Left ventricle myocardium inferior (tissue), 1 donor: ENCODE results near the gene NEK10. TPM values are rescaled to one million over a fixed set of nuclear protein-coding genes. Genes with fewer than 3 reads are reported as not detected.
"Not testable (repeated sequence)": the region's sequence is repeated elsewhere in the genome, so short reads cannot be mapped to it uniquely, and the experiment has no call there.

Experiments
- DNase-seq: peaks from one replicate; pipeline ENCODE4 v3.0.0-alpha.2; 2020
- H3K27ac ChIP-seq: fragments of 200-600 bp; replicated peaks from 2 replicates; pipeline ENCODE4 v1.8.0; 2021
- H3K27me3 ChIP-seq: fragments of 200-600 bp; 2 replicates; pipeline ENCODE4 v1.8.0; 2021; ENCODE audit warnings: low read depth
- H3K36me3 ChIP-seq: fragments of 200-600 bp; 2 replicates; pipeline ENCODE4 v1.8.0; 2021
- H3K4me1 ChIP-seq: fragments of 200-600 bp; 2 replicates; pipeline ENCODE4 v1.8.0; 2021
- H3K4me3 ChIP-seq: fragments of 200-600 bp; 2 replicates; pipeline ENCODE4 v1.8.0; 2021; ENCODE audit warnings: mild to moderate bottlenecking, moderate library complexity
- H3K9me3 ChIP-seq: fragments of 200-600 bp; replicated peaks from 2 replicates; pipeline ENCODE4 v1.8.0; 2021
- CTCF ChIP-seq: fragments of 200-600 bp; IDR thresholded peaks from 2 replicates; pipeline ENCODE4 v1.8.0; 2021; ENCODE audit warnings: antibody characterized with exemption, mild to moderate bottlenecking, borderline replicate concordance
- intact Hi-C: fragments of 100-400 bp; cut with micrococcal nuclease; formaldehyde crosslinking; loops from one replicate; pipeline ENCODE4 v1.11.0; 2022
- total RNA-seq: library from RNA; stranded (reverse); fragmentation: NEBNext Ultra II Directional; extraction: Animal tissue kit (Norgen Biotek cat#: 25700); gene quantifications from one replicate; pipeline ENCODE4 v1.2.1, GENCODE V29; 2021
- donor health status: DM: no; HTN: yes; CAD: no; lungs with severe emphysema.

The NEK10 gene
- total RNA-seq, 1 donor from 2014 or later: 11.5 TPM

GRCh38 chr3:27340534-27340933, 28.6 kb downstream of the NEK10 start:
- Histone ChIP-seq H3K9me3 (peaks cover 4% of the 10 kb centered on the region), H3K27me3 (no peaks in the 10 kb centered on the region), H3K4me1 (peaks cover 8% of the 10 kb centered on the region), H3K36me3 (no peaks in the 10 kb centered on the region), H3K27ac (peak overlapping the region; percentile 86), H3K4me3 (no peak overlapping the region)
- intact Hi-C loops: no loop called here
- no peak for TF ChIP-seq CTCF
- no peak for DNase-seq

- H3K27ac ChIP-seq: no peak overlapping the region
- DNase-seq: no peak
- H3K36me3 ChIP-seq: no peaks in the 10 kb centered on the region
- no peaks in the 10 kb centered on the region for H3K27me3 ChIP-seq
- no peak overlapping the region for H3K4me3 ChIP-seq
- peaks cover 4% of the 10 kb centered on the region for H3K9me3 ChIP-seq
- intact Hi-C loops: no loop called here
- H3K4me1 ChIP-seq: peaks cover 8% of the 10 kb centered on the region
- no peak for TF ChIP-seq CTCF
Observed at GRCh38 chr3:27335571-27335970, 33.6 kb downstream of the NEK10 start.

- Histone ChIP-seq H3K4me1 (peaks cover 8% of the 10 kb centered on the region), H3K36me3 (no peaks in the 10 kb centered on the region), H3K27ac (no peak overlapping the region), H3K4me3 (no peak overlapping the region), H3K27me3 (no peaks in the 10 kb centered on the region), H3K9me3 (peaks cover 4% of the 10 kb centered on the region)
- TF ChIP-seq CTCF: no peak
- intact Hi-C loops: no loop called here
- no peak for DNase-seq
Observed at GRCh38 chr3:27333843-27334242, 35.3 kb downstream of the NEK10 start.

GRCh38 chr3:27328982-27329762, 40.0 kb downstream of the NEK10 start:
- intact Hi-C loops, H3K36me3 ChIP-seq, H3K9me3 ChIP-seq, DNase-seq, H3K4me3 ChIP-seq, H3K27me3 ChIP-seq, H3K27ac ChIP-seq: not testable (repeated sequence)
- peaks cover 30% of the 10 kb centered on the region for H3K4me1 ChIP-seq

- H3K27me3 ChIP-seq: no peaks in the 10 kb centered on the region
- no peaks in the 10 kb centered on the region for H3K36me3 ChIP-seq
- intact Hi-C loops: no loop called here
- peak overlapping the region; percentile 12 for H3K4me3 ChIP-seq
- H3K4me1 ChIP-seq: peaks cover 26% of the 10 kb centered on the region
- peak overlapping the region; percentile 87 for H3K27ac ChIP-seq
- DNase-seq: no peak
- TF ChIP-seq CTCF: no peak
- no peaks in the 10 kb centered on the region for H3K9me3 ChIP-seq
Observed at GRCh38 chr3:27326629-27327545, 42.3 kb downstream of the NEK10 start.
